C4-2B (cell line): ENCODE results near the gene TMEM218.

Experiments
- CTCF ChIP-seq: fragments of 450-650 bp; conservative IDR thresholded peaks from 2 replicates; pipeline ENCODE4 v1.5.1; 2017; ENCODE audit warnings: mild to moderate bottlenecking
- ZFX ChIP-seq: fragments of 450-650 bp; IDR thresholded peaks from 2 replicates; pipeline ENCODE4 v1.6.1; 2017

DNA sequence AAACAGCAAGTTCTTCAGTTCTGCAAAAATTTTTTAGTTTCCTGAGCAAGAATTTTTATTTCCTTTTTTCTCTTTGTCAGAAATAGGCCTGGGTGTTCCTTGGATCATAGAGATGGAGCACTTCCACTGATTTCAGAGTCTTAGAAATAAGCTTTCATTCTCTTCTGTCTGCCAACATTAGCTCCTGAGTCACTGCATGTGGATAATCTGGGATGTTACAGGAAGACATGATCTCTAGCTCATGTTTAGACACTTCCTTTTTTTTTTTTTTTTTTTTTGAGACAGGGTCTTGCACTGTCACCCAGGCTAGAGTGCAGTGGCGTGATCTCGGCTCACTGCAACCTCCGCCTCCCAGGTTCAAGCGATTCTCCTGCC lies 13.2 kb upstream of the TMEM218 start:
- no peak for TF ChIP-seq CTCF
- no peak for TF ChIP-seq ZFX
